Uterine smooth muscle cell (primary cell): ENCODE data around the gene AKAP14. TPM values are rescaled to one million over a fixed set of nuclear protein-coding genes. Genes with fewer than 3 reads are reported as not detected.

Experiments
- total RNA-seq: library from RNA; depleted of rRNA; stranded (reverse); fragments of >200 nt; gene quantifications from 2 replicates; pipeline ENCODE4 v1.2.3, GENCODE V29; 2014

Gene AKAP14
- not detected in 2 replicates for total RNA-seq

DNA sequence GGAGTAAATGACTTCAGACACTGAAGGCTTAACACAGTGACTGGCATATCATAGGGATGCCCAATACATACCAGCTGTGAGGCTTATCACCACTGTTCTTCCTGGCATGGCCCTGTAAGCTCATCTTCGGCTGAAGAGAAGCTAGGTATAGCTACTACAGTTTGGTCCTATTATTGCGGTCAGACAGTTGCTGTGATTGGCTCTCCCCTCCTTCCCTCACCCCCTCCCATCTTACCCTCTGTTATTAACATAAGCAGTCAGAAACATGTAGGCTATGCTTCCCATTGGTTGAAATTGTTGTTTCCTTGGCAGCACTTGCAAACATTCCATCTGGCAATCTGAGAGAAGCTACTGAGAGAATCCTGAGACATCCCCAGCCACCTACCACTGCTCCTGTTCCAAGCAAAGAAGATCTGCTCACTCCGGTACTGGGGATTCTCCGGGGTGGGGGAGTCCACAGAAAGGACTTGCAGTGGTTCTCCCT lies at the start of gene AKAP14:
Gene AKAP14, plus strand, starts transcription at position 51 of the 484 bp plus-strand sequence. CDS start 7,331 bp downstream, outside the sequence.

DNA sequence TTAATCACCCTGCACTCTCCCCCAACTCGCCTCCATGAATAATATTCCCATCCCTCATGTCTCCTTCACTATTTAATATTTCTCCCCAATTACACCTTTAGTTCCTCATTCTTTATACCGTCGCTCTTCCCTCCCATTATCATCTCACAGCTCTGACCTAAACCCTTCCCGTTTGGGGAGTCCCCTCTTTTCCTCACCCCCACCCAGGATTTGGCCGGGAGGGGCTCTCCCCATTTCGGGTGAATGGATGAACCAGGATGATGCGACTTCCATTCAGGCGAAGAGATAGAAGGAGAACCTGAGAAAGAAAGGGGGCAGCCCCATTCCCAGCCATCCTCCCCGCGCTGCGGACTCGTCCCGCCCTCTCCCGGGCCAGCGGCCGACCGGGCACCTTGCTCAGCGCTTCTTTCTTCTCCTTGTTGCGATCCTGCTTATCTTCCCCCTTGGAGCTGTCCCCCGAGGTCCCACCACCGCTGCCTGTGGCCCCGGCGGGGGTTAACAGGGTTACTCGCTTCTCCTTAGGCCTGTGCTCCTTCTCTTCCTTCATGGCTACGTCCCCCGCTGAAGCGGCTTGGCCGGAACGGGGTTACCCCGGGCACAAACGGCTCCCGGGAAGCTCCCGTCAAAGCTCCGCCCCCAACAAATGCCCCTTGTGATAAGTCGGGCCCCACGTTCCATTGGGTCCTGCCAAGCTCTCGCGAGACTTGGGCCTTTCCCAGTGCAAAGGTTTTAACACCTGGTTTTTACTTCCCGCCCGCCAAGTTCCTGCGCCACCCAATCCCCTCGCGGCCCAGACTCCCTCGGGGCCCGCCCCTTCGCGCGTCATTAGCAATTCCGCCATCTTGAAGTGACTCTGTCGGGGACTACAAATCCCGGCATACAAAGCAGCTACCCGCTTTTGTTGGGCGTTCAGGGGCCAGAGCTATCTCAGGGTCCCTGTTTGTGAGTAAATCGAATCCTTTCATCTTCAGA lies 43.0 kb upstream of the AKAP14 start, which contains the start of gene UPF3B:
Gene UPF3B, minus strand, starts transcription at position 582 of the 972 bp plus-strand sequence. Its CDS starts 35 bp downstream, at position 547.

GRCh38 chrX:119871599-119872395 lies 23.9 kb upstream of the AKAP14 start, which contains the start of the genes NDUFA1 and RNF113A:
Gene NDUFA1, plus strand, starts transcription at chrX:119871832. Its CDS starts 80 bp downstream, at chrX:119871912.
Gene RNF113A, minus strand, starts transcription at chrX:119871733. Its CDS starts 120 bp downstream, at chrX:119871613.

GRCh38 chrX:119943185-119943988 lies 47.7 kb downstream of the AKAP14 start, which contains the start of gene NKAP:
Gene NKAP, minus strand, starts transcription at chrX:119943751. Its CDS starts 146 bp downstream, at chrX:119943605.

Other genes starting within 250 kb of the AKAP14 start
- 10.1 and 21.2 TPM in 2 replicates for gene SEPTIN6, start 202.7 kb upstream of the AKAP14 start, total RNA-seq
- under 0.01 TPM in 1 of 2 replicates, not detected in the other for gene SOWAHD, start 137.3 kb upstream of the AKAP14 start, total RNA-seq
- 3,324 and 4,202 TPM in 2 replicates for gene RPL39, start 104.3 kb upstream of the AKAP14 start, total RNA-seq
- gene UPF3B, start 42.9 kb upstream of the AKAP14 start, total RNA-seq = 2.1 TPM in 2 replicates
- gene RNF113A, start 24.2 kb upstream of the AKAP14 start, total RNA-seq = 16.7 and 21.5 TPM in 2 replicates
- 40.5 and 66.1 TPM in 2 replicates for gene NDUFA1, start 24.1 kb upstream of the AKAP14 start, total RNA-seq
- 4.1 and 4.5 TPM in 2 replicates for gene NKAP, start 47.9 kb downstream of the AKAP14 start, total RNA-seq
- gene RHOXF2B, start 181.8 kb downstream of the AKAP14 start, total RNA-seq = not detected in 2 replicates
- gene RHOXF1, start 220.0 kb downstream of the AKAP14 start, total RNA-seq = not detected in 2 replicates